IgD-negative memory B cell (primary cell): ENCODE results near the gene PRICKLE2. TPM values are rescaled to one million over a fixed set of nuclear protein-coding genes. Genes with fewer than 3 reads are reported as not detected.

Experiments used
- polyA plus RNA-seq: library from polyadenylated mRNA; unstranded; fragments of 300-500 nt; fragmentation: Illumina TruSeq; gene quantifications from one replicate; pipeline ENCODE4 v1.2.3, GENCODE V29; 2021

The PRICKLE2 gene
- polyA plus RNA-seq, 1 donor from 2014 or later = 0.73 TPM

Other genes with a start within 250 kb of the PRICKLE2 start
- gene PSMD6, start 202.0 kb downstream of the PRICKLE2 start, polyA plus RNA-seq = 97.6 TPM